K562 (cell line): ENCODE data around the gene MYO10. TPM values are rescaled to one million over a fixed set of nuclear protein-coding genes. Genes with fewer than 3 reads are reported as not detected.

Experiments
- ATAC-seq: fragments of 200-7000 bp; cut with Tn5 transposase; 3 replicates; pipeline ENCODE4 v1.9.1; 2020; ENCODE audit warnings: moderate library complexity
- BruUV-seq: library from RNA; stranded (reverse); fragments of 400-500 nt; replicated peaks from 2 replicates; lab custom pipeline; 2021; lab: Mats Ljungman, UMichigan
- CTCF ChIA-PET: fragments of 300-600 bp; formaldehyde crosslinking; extraction: SDS; loops from one replicate; lab custom pipeline; 2021; ENCODE audit warnings: low intra/inter-chr PET ratio; lab: Yijun Ruan, JAX
- POLR2A ChIA-PET: fragments of 300-600, 350-650 bp; sonication (Branson Sonifier 250); formaldehyde crosslinking; extraction: SDS; loops from one replicate; lab custom pipeline; 2021; ENCODE audit warnings: antibody characterized with exemption, inconsistent platforms; lab: Yijun Ruan, JAX
- DNase-seq, 4 experiments: peaks; one replicate each; pipeline versions ENCODE4 v3.0.0 to v3.0.0-alpha.2; 2011 to 2018; ENCODE audit warnings: low spot score in 3 of 4, mixed read lengths in 3 of 4; ENCODE audit errors: extremely low read depth in 1 of 4
- FAIRE-seq: peaks from 2 replicates; lab custom pipeline; 2011; peaks lifted over from hg19 to GRCh38; lab: Jason Lieb, UNC
- H2AFZ ChIP-seq: 2 replicates; pipeline ENCODE4 v1.6.0; 2011; ENCODE audit warnings: low read depth, low read length, control low read depth, inconsistent platforms
- H3K27ac ChIP-seq: fragments of 200-600 bp; 3 replicates; pipeline ENCODE4 v1.8.0; 2011; ENCODE audit warnings: low read depth, mild to moderate bottlenecking, control low read depth, inconsistent platforms, low read length, moderate library complexity, mixed read lengths; ENCODE audit errors: extremely low read depth
- H3K27me3 ChIP-seq, 2 experiments: fragments of 300-600 bp in 1 of 2; 2 replicates in 1 of 2; 3 replicates in 1 of 2; pipeline versions ENCODE4 v1.6.0 to v1.8.0; 2011; ENCODE audit warnings: inconsistent platforms in 2 of 2, low read length in 2 of 2, mild to moderate bottlenecking in 1 of 2, mixed read lengths in 1 of 2, moderate library complexity in 1 of 2; ENCODE audit not compliant: control insufficient read depth in 2 of 2, insufficient read depth in 2 of 2
- H3K36me3 ChIP-seq: fragments of 300-600 bp; 3 replicates; pipeline ENCODE4 v1.8.0; 2011; ENCODE audit warnings: mild to moderate bottlenecking, low read length, inconsistent platforms; ENCODE audit not compliant: control insufficient read depth, insufficient read depth
- H3K4me1 ChIP-seq, 2 experiments: fragments of 200-600 bp in 1 of 2; replicated peaks in 1 of 2; 2 replicates in 1 of 2; 3 replicates in 1 of 2; pipeline versions ENCODE4 v1.5.1 to v1.8.0; 2011; ENCODE audit warnings: inconsistent platforms in 2 of 2, low read length in 2 of 2, mild to moderate bottlenecking in 1 of 2, mixed read lengths in 1 of 2, moderate library complexity in 1 of 2; ENCODE audit not compliant: control insufficient read depth in 2 of 2, insufficient read depth in 2 of 2
- H3K4me2 ChIP-seq: 2 replicates; pipeline ENCODE4 v1.6.1; 2011; ENCODE audit warnings: low read length, control low read depth, inconsistent platforms, mixed read lengths; ENCODE audit not compliant: insufficient read depth
- H3K4me3 ChIP-seq: fragments of 200-600 bp; sonication (generic), shearing (Covaris generic); 2 replicates; pipeline ENCODE4 v1.5.1; 2016; ENCODE audit warnings: control low read depth, inconsistent platforms
- H3K79me2 ChIP-seq: fragments of 200-600 bp; 3 replicates; pipeline ENCODE4 v1.8.0; 2011; ENCODE audit warnings: low read length, inconsistent platforms; ENCODE audit not compliant: control insufficient read depth, insufficient read depth
- H3K9ac ChIP-seq, 2 experiments: 2 replicates each; pipeline versions ENCODE4 v1.6.0 to v1.6.1; 2011; ENCODE audit warnings: low read depth in 2 of 2, low read length in 2 of 2, control low read depth in 1 of 2, inconsistent platforms in 1 of 2, mild to moderate bottlenecking in 1 of 2, mixed read lengths in 1 of 2; ENCODE audit not compliant: insufficient read depth in 1 of 2
- H3K9me1 ChIP-seq: one replicate; pipeline ENCODE4 v1.6.0; 2011; ENCODE audit warnings: inconsistent platforms, mild to moderate bottlenecking, low read length, moderate library complexity; ENCODE audit not compliant: control insufficient read depth, insufficient read depth
- H3K9me3 ChIP-seq: replicated peaks from 2 replicates; pipeline ENCODE4 v1.5.1; 2011; ENCODE audit warnings: low read depth, low read length, inconsistent platforms; ENCODE audit not compliant: control insufficient read depth, insufficient read depth
- H4K20me1 ChIP-seq: replicated peaks from 2 replicates; pipeline ENCODE4 v1.6.1; 2011; ENCODE audit warnings: low read length, inconsistent platforms, mixed read lengths; ENCODE audit not compliant: control insufficient read depth, insufficient read depth
- CC2D1A ChIP-seq: fragments of 450-650 bp; IDR thresholded peaks from 2 replicates; pipeline ENCODE4 v1.6.1; 2017; ENCODE audit warnings: mild to moderate bottlenecking
- FOXJ3 ChIP-seq: sonication (generic); formaldehyde crosslinking; IDR thresholded peaks from 2 replicates; pipeline ENCODE4 v1.4.0; 2020; ENCODE audit warnings: mild to moderate bottlenecking, missing genetic modification reagents
- HNRNPH1 ChIP-seq: fragments of 200-400 bp; formaldehyde crosslinking; optimal IDR thresholded peaks from 2 replicates; pipeline ENCODE3; 2017; ENCODE audit warnings: low read depth, mild to moderate bottlenecking, low read length, moderate library complexity
- RAD21 ChIP-seq, 2 experiments: fragments of 250-450 bp in 1 of 2; fragments of 450-650 bp in 1 of 2; sonication (Bioruptor Pico) in 1 of 2; formaldehyde crosslinking in 1 of 2; IDR thresholded peaks in 1 of 2; conservative IDR thresholded peaks in 1 of 2; 2 replicates each; pipeline versions ENCODE4 v1.4.0 to v1.8.0; 2020 to 2022; ENCODE audit warnings: mild to moderate bottlenecking in 2 of 2, moderate library complexity in 1 of 2
- RUNX1 ChIP-seq: sonication (generic); IDR thresholded peaks from 2 replicates; pipeline ENCODE4 v1.6.1; 2016; ENCODE audit warnings: antibody characterized with exemption, low read depth
- ZEB2 ChIP-seq: fragments of 450-650 bp; IDR thresholded peaks from 2 replicates; pipeline ENCODE4 v1.6.1; 2016
- ZNF174 ChIP-seq: fragments of 250-450 bp; sonication (Bioruptor Pico); IDR thresholded peaks from 2 replicates; pipeline ENCODE4 v1.4.0; 2020; ENCODE audit warnings: mild to moderate bottlenecking
- ZNF197 ChIP-seq: fragments of 200-800 bp; sonication (Bioruptor generic); IDR thresholded peaks from 2 replicates; pipeline ENCODE4 v1.6.1; 2016; ENCODE audit warnings: low read depth, missing genetic modification characterization, missing compliant biosample characterization
- WGBS: fragments of 100-300 bp; shearing (Covaris generic); methylation state at CpG from one replicate; pipeline ENCODE4 v1.1.6; 2016; ENCODE audit warnings: low coverage, mixed read lengths; ENCODE audit not compliant: insufficient coverage; ENCODE audit errors: missing lambda C conversion rate; 5-methylcytosine and 5-hydroxymethylcytosine counted together
- in situ Hi-C: fragments of 300-500 bp; cut with MboI; formaldehyde crosslinking; loops from 4 replicates; pipeline ENCODE4 v1.15.0; 2018; ENCODE audit warnings: inconsistent platforms, mixed read lengths
- intact Hi-C: fragments of 100-400 bp; cut with micrococcal nuclease; formaldehyde crosslinking; loops from 2 replicates; pipeline ENCODE4 v1.14.2; 2022
- polyA plus RNA-seq, 8 experiments: library from polyadenylated mRNA; depleted of rRNA in 4 of 8; stranded (reverse) in 5 of 8; unstranded in 3 of 8; fragments of >200 nt; fragmentation: Nextera tagmentation in 2 of 8; fragmentation: Illumina TruSeq in 1 of 8; extraction: Ambion mirVana in 2 of 8; extraction: Trizol in 1 of 8; gene quantifications; 2 replicates each; pipeline versions ENCODE4 v1.2.1 to v1.2.3, GENCODE V29; 2011 to 2014; ENCODE audit warnings: inconsistent platforms in 1 of 8, missing spikeins in 1 of 8
- total RNA-seq, 7 experiments: library from RNA; depleted of rRNA in 6 of 7; stranded (reverse); fragments of >200 nt in 6 of 7; fragmentation: Illumina TruSeq in 2 of 7; extraction: Trizol in 2 of 7; gene quantifications; 2 replicates each; pipeline versions ENCODE4 v1.2.1 to v1.2.3, GENCODE V29; 2011 to 2021; ENCODE audit warnings: low replicate concordance in 1 of 7

MYO10 gene
- total and polyA plus RNA-seq, 9 of the 15 experiments (the other 6 are each of a cell fraction or from before 2014, with no cell fraction given): 0.04 to 0.24 TPM; not detected in 7

DNA sequence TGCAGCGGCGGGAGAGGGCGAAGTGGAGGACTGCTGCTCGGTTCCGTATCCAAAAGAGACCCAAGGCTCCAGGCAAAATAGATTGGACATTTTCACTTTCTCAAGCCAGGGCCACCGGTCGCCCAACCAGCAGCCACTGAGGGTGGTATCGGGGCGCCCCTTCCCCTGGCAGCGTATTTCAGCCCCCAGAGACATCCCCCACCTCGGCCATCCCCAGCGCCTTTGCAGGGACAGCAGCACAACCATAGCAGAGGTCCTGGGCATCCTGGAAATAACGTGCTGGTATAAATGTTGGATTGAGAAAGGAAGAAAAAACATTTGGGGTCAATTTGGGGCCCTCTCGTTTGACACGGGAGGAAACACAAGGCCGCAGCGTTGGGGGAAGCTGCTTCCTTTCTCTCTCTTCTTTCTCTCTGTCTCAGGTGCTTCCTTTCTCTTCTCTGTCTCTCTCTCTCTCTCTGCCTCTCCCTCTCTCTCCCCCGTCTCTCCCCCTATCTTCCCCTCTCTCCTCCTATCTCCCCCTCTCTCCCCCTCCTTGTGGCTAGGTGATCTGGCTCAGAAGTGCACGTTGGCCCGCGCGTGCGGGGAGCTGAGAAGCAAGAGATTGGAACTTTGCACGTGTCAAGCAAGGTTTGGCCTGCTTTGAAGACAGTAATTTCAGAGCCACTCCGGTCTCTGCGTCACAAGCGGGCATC lies 318.7 kb downstream of the MYO10 start:
- Histone ChIP-seq H3K9me3 (no peaks in the 10 kb centered on the region), H3K27ac (no peak overlapping the region), H3K27me3 (peaks cover 22 to 29% of the 10 kb centered on the region in 2 experiments; a peak in 4 of 5 replicates), H3K36me3 (no peaks in the 10 kb centered on the region), H2AFZ (no peak overlapping the region), H3K4me2 (no peak overlapping the region), H3K9ac (no peak overlapping the region), H3K9me1 (no peaks in the 10 kb centered on the region), H4K20me1 (no peaks in the 10 kb centered on the region), H3K4me1 (peaks cover 0 to 11% of the 10 kb centered on the region in 2 experiments; a peak in 1 of 5 replicates), H3K79me2 (no peaks in the 10 kb centered on the region), H3K4me3 (no peak overlapping the region)
- no TSS peak for BruUV-seq
- TF ChIP-seq FOXJ3 (CRISPR knock-in tag): no peak
- in situ Hi-C loops (no loop called here), intact Hi-C loops (no loop called here)
- CTCF ChIA-PET: no interaction called here
- 2% methylated on average over 26 of the region's 27 CpGs for WGBS
- ATAC-seq: no peak
- no peak for FAIRE-seq
- DNase-seq: no peak
- POLR2A ChIA-PET: no interaction called here

DNA sequence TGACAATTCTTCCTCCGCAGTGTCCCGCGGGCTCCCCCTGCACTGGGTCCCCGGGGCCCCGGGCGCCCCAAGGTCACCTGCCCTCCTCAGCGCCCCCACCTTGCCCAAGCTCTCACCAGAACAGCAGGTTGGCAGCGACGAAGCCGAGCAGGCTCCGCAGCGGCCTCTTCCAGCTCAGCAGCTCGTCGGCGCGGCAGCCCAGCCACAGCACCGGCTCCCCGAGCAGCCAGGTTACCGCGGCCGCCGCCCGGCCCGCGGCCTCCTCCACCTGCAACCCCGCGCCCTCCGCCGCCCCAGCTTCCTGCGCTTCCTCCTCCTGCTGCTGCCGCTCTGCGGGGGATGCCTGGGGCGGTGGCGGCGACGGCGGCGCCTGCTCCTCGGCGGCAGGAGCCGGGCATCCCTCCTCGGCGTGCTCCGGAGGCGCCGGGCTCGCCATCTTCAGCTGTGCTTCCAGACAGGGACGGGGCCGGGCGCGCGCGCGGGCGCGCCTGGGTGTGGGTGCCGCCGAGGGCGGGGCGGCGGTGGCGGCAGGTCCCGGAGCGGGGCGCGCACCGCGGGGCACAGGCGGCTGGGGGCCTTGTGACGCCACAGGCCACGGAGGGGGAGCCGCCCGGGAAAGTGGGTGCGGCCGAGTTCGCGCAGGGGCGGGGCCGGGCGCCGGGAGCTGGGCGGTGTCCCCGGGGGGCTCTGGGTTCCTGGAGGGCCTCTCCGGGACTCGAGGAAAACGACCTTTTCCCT lies 319.4 kb downstream of the MYO10 start, which contains the start of gene RETREG1:
RETREG1 (minus strand) TSS at position 462 of the 738 bp plus-strand sequence; CDS start at position 436, 26 bp downstream.
- POLR2A ChIA-PET: no interaction called here
- peaks cover 22 to 29% of the 10 kb centered on the region in 2 experiments; a peak in 4 of 5 replicates for H3K27me3 ChIP-seq
- H2AFZ ChIP-seq: no peak within 1 kb of the TSS
- WGBS: 2% methylated on average over 45 of the region's 86 CpGs
- no peaks in the 10 kb centered on the region for H3K9me1 ChIP-seq
- ATAC-seq (peak; percentile 50; the same call in 2 of the 3 replicates), FAIRE-seq (no peak), DNase-seq (peak in 2 of 4 experiments; percentile 59 to 64)
- no peak for TF ChIP-seq RUNX1
- no peak for TF ChIP-seq HNRNPH1
- TF ChIP-seq ZNF174 (CRISPR knock-in tag): no peak
- TF ChIP-seq RAD21 (CRISPR knock-in tag; conservative IDR thresholded peaks at IDR 0.05 in 1 of 2, IDR thresholded peaks at IDR 0.05 in 1 of 2): no peak
- no peak for TF ChIP-seq CC2D1A
- TF ChIP-seq ZNF197 (CRISPR knock-in tag): no peak
- TF ChIP-seq ZEB2: no peak
- no peaks in the 10 kb centered on the region for H4K20me1 ChIP-seq
- in situ Hi-C loops: no loop called here
- no peak within 1 kb of the TSS for H3K4me2 ChIP-seq
- no peaks in the 10 kb centered on the region for H3K9me3 ChIP-seq
- CTCF ChIA-PET: no interaction called here
- no TSS peak for BruUV-seq
- intact Hi-C loops: no loop called here
- no peak within 1 kb of the TSS for H3K9ac ChIP-seq
- no peak within 1 kb of the TSS for H3K4me3 ChIP-seq
- H3K27ac ChIP-seq: no peak within 1 kb of the TSS
- H3K4me1 ChIP-seq: peaks cover 0 to 11% of the 10 kb centered on the region in 2 experiments; a peak in 1 of 5 replicates
- no peaks in the 10 kb centered on the region for H3K79me2 ChIP-seq
- no peaks in the 10 kb centered on the region for H3K36me3 ChIP-seq
